Middle frontal gyrus (tissue), 1 donor: ENCODE results near the gene TMEM266.

Experiments used
- DNase-seq: peaks from one replicate; pipeline ENCODE4 v3.0.0-alpha.2; 2015; ENCODE audit warnings: low spot score; ENCODE audit errors: extremely low spot score

The TMEM266 gene

DNA sequence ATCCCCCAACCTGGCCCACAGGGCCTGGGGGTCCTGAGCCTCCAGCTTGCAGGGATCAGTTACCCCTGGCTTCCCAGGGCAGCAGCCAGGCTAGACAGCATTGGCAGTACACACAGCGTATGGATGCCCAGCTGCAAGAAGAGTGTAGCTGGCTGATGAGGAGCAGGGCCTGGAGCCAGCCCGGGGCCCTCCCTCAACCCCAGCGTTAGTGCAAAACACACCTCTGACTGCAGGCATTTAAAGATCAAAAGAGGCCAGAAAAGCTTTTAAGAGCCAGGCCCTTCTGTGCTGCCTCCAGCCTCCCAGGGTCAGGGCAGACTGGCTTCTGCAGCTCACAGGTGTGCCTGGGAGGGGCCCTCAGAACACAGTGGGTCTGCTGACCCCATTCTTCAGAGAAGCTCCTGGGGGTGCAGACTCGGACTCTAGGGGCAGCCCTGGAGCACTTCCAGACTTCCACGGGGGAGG, 140.9 kb downstream of the TMEM266 start:
- no peak for DNase-seq

DNA sequence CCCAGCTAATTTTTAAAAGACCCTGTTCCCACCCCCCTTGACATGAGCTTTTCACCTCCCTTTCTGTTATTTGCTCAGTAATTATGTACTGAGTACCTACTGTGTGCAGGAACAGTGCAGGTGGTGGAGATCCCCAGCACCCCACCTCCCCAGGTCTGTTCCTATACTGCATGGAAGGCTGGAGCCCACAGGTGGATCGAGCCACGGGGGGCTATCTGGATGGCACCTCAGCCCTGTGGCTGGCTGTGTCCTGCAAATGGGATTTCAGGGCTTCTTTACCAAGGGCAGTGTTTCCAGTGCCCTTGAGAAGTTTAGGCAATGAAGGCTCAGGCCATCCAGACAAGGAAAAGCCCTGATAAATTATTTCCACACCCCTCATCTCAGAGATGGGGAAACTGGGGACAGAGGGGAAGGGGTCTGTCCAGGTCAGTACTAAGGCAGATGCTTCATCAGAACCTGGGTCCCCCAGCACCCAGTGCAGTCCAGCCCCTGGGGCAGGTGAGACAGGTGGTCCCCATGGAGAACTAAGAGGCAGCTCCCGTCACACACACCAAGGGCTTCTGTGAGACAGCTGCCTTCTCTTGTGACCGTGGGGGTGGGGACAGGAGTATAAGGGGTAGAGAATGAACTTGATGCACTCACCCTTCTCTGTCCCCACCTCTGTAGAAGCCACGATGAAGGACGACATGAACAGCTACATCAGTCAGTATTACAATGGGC, 141.9 kb downstream of the TMEM266 start:
- DNase-seq, result no peak

DNA sequence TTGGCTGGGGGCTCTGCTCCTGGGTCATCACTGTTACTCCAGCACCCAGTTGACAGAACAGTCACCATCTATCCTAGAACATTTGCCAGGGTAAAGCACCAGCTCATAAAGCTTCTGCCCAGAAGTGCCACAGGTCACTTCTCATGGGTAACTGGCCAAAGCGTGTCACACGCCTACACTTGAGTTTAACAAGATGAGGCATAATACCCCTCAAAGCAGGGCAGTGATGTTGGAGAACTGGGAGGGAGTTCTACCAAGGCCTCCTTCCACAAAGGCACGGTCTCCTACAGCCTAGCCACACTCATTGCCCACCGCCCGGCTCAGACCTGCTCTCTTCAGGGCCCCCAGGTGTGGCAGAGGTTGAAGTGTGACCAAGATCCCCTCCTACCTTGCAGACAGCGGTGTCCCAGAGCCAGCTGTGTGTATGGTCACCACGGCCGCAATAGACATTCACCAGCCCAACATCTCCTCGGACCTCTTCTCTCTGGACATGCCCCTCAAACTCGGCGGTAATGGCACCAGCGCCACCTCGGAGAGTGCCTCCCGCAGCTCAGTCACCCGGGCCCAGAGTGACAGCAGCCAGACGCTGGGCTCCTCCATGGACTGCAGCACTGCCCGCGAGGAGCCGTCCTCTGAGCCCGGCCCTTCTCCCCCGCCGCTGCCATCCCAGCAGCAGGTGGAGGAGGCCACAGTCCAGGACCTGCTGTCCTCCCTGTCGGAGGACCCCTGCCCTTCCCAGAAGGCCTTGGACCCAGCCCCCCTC, 143.7 kb downstream of the TMEM266 start:
- DNase-seq, result no peak

DNA sequence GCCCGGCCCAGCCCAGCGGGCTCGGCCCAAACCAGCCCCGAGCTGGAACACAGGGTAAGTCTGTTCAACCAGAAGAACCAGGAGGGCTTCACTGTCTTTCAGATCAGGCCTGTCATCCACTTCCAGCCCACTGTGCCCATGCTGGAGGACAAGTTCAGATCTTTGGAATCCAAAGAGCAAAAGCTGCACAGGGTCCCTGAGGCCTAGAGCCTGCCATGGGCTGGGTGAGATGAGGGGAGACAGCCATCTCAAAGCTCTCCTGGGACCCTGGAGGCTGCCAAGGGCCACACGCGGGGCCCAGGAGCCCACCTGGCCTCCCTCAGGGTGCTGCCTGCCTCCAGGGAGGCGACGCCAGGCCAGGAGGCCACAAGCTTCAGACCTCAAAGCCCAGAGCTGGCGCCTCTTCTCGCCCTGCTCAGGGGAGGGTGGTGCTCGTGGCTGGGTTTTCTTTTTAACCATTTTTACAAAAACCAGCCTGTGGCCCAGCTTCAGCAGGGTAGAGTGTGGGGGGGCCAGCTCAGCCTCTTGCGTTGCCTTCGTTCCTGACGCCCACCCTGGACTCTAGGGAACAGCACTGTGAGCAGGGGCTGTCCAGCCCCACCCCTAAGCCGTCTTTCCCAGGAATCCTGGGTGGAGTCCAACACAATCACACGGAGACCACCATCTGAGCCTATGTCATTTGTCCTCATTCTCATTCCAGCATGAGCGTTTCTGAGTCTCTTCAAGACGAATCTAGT, 144.5 kb downstream of the TMEM266 start:
- no peak for DNase-seq

DNA sequence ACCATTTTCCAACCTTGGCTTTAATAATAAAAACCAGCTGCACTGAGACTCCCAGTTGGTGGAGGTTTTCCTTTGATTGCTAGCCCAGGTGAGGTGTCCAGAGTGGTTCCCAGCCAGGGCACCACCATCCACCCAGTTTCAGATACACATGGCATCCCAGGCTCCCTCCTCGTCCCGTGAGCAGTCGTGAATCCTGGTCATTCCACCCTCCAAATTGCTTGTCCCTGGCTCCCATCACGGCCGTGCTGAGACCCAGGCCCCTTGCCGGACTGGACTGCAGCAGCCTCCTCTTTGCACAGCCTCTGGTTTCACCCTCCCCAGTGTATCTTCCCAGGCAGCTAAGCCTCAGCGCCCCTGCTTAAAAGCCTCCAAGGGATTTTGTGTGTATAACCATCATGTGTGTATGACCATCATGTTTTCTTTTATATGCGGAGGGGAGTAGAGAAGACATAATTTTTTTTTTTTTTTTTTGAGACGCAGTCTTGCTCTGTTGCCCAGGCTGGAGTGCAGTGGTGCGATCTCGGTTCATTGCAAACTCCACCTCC, 145.2 kb downstream of the TMEM266 start:
- DNase-seq, result no peak

DNA sequence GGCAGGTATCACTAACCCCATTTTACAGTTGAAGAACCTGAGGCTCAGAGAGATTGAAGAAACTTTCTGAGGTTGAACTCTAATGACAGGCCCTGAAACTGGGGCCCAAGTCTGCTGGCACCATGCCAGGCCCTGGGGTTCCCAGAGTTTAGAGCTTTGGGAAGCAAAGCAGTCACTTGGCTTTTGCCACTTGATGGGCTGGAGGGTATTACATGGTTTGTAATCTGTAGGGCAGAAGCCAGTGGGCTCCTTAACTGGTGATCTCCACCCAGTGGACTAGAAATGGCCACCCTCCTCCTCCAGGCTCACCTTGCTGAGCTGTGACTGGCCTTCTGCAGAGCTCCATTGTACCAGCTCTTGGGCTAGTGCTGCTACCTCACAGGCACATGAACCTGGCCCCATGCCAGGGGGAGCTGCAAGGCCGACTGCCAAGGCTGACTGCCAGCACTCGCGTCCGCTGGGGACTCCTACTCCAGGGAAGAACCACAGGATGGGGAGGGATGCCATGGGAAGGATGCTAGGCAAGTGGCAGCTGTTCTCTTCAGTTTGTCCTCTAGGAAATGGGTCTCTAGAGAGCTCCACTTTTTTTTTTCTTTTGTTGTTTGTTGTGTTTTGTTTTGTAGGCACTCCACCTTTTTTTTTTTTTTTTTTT, 146.7 kb downstream of the TMEM266 start:
- peak; percentile 49 for DNase-seq

DNA sequence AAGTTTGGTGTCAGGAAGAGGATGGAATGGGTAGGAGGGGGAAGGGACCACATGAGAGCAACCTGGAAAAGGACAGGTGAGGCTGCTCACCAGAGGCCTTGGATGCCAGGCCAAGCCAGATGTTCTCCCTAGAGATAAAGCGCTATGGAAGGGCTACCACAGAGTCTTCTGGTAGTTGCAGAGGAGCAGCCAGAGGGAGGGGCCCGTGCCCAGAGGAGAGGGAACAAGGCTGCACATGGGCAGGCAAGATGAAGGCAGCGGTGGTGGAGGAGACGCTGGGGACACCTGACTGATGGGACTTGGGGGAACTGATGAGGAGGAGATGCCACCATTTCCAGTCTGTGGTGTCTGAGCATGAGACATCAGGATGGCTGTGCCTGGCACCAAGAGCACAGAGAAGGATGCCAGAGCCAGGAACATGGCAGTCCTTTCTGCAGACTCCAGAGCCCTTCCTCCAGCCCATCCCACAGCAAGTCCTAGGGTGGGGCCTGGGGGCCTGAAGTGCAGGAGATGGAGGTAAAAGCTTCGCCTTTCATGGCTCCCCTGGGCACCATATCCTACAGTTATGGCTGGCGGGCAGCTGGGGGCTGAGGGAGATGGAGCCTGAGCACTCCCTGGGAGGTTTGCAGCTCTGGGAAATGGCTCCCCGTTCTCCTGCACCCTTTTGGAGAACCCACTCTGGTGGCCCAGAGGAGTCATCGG, 148.4 kb downstream of the TMEM266 start:
- DNase-seq, result no peak

DNA sequence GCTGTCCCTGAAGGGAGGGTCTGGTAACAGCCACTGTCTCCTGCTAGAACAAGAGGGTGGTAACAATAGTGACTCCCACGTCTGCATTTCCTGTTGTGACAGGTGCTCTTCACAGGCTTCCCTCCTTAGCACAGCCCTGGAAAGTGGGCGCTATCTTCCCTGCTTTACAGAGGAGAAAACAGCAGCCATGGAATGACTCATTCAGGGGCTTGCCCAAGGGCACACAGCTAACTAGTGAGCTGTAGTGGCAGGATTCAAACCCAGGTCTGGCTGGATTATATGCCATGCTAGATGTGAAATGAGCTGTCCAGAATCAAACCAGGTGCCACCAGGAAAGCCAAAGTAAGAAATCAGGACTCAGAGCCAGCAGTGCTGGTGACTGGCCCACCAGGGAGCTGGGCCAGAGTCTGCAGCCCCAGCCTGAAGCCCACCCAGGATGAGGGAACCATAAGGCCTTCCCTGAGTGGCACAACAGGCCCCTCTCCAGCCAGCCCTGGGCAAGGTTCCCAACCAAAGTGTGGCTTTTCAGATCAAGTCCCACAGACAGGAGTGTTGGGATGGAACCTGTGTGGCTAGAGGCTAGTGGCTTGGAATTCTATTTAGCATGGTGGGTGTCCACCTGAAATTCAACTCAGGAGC, 149.1 kb downstream of the TMEM266 start:
- no peak for DNase-seq

DNA sequence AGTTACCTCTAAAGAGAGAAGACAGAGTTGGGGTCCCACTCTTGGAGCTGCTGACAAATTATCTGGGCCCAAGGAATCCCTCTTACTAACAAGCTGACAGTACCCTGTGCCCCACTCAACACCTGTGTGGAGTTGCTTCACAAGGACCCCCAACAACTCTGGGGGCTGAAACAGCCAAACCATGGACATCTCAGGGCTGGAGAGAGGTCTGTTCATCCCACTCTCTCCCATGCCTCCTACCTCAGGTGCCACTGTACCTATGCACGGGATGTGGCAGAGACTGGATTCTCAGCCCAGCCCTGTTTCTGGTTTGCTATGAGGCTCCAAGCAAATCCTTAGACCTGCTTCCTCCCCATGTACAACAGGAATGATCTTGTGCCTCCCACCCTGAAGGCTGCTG, 149.7 kb downstream of the TMEM266 start:
- no peak for DNase-seq

DNA sequence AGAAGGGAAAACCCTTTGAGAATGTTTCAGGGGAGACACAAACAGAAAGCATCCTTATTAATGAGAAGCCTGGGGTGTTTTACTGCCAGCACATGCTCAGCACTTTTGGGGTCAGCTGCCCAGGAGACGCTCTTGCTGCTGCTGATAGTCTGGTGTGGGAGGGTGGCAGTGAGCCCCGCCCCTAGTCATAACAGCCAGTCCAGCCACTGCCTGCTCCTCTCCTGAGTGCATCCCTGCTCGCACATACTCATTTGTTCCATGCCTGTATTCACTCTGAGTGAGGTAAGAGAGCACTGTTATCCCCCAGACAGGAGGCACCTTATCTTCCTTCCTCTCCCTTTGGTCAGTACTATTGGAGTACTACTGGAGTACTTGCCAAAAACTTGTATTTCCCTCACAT, 150.2 kb downstream of the TMEM266 start:
- no peak for DNase-seq

DNA sequence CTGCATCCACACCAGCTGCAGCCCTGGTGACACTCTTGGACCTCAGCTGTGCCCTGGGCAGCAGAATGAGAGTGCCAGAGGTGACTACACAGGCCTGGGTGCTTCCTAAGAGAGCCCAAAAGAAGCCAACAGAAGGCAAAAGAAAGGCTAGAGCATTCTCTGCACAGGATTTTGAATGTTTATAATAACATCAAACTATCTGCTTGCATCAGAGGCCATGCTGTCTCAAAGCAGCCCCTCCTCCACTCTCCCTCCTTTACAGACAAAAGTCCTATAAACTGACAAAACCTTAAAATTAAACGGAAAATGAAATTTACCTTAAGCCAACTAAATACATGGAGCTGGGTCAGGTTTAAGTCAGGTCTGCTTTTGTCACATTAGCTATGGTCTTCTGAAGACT, 155.8 kb downstream of the TMEM266 start:
- no peak for DNase-seq

DNA sequence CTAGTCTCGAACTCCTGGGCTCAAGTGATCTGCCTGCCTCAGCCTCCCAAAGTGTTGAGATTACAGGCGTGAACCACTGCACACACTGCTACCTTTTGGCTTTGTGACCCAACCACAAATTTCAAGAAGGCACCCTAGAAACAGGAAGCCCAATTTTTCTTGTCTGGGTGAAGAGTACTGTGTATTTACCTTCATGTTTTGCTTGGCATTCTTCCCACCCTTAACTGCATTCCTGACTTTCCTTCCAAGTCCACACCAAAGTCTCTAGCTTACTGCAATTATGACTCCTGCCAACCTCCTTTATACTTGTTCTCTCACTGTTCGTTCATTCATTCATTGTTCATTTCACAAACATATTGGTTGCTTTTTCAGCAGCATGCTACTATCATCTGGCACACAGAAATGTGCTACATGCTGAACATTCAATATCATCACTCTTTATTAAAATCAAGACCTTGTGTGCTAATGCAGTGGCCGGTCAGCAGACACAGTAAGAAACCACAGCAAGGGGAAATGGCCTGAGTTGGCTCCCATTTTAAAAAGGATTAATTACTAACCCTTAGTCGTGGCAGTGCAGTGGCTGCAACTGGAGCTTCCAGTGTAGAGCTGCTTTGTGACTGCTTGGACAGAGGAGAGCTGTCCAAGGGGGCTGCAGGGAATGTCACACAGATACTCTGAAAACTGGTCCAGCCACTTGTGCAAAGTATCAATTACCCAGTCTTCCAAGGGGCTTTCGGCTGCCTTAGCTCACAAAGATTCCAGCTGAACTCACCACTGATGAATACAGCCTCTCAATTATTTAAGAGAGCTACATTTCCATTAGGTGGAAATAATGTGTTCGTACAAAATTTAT, 157.5 kb downstream of the TMEM266 start:
- DNase-seq, result no peak

DNA sequence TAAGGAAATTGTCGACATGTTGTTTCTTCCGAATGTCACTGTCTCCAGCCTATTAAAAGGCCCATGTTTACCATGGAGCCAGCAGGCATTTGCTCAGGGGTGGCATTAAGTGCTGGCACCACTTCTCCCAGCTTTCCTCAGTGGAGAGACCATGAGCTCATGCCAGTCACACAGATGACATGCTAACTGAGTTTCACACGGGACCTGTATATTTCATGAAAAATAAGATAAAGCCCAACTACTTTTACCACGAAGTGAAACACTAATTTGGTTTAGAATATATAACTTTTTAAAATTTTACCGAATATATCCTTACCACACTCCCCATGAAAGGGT, 158.1 kb downstream of the TMEM266 start:
- DNase-seq, result no peak

DNA sequence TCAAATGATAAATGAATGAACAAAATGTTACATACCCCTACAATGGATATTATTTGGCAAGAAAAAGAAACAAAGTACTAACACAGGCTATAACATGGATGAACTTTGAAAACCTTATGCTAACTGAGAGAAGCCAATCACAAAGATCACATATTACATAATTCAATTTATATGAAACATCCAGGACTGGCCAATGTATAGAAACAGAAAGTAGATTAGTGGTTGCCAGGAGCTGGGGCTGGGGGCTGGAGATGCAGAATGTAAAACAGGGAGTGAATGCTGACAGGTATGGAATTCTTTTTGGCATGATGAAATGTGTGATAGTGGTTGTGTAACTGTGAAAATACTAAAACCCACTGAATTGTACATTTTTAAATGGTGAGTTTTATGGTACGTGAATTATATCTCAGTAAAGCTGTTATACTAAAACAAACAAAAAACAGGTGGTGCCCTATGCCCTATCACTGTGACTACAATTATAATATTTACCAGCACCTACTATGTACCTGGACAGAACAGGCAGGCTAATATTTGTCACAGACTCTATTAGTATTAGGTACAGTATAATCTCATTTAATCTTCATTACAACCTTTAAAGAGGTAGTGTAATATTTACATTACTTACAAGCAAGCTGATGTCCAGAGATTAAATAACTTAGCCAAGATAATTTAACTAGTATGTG, 161.4 kb downstream of the TMEM266 start:
- DNase-seq, result no peak

DNA sequence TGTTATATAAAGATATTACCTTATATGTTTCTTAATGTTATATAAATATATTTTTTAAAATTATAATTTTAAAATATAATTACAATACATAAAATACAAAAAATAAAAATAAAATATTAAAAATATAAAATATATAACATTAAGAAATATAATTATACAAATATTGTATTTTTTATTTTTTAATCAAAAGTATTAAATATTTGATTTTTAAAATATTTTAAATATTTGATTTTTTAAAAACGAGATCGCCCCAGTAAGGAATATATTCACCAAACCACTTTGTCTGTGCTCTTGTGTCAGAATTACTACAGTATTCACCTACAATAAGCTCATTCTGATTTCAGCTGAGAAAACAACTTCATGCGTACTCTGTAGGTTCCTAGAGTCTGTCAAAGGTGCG, 162.4 kb downstream of the TMEM266 start:
- DNase-seq, result no peak

DNA sequence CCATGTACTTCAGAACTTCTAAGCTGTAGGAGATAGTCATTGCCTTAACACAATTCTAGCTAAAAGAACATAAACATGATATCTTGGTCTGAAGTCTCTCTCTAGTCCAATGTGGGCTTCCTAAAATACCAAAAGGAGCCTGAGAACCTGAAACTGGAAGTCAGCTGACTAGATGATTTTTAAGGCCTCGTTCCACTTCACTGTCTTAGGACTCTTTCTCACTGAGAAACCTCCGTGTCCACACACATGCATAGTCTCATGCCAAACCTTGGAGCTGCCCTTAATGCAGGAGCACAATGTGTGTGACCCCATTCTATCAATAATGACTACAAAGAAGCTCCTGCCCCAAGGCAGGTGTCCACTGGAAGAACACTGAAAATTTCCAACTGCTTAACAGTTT, 163.7 kb downstream of the TMEM266 start:
- DNase-seq, result no peak

DNA sequence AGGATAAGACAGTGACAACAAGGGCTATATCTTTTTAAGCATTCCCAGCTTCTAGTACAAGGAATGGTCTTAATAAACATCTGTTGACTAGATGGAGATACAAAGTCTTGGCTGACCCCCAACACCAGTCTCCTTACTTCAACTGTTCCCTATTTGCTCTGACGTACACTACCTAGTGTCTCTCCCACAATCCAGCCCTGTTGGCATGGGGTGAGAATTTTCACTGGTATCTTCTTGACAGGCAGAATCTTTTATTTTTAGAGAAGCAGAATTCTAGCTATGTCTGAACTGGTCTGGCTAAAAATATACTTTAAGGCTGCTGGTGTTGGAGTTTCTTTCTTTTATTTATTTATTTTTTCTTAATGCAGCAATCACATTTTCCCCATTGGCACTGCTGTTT, 169.5 kb downstream of the TMEM266 start:
- DNase-seq, result no peak

DNA sequence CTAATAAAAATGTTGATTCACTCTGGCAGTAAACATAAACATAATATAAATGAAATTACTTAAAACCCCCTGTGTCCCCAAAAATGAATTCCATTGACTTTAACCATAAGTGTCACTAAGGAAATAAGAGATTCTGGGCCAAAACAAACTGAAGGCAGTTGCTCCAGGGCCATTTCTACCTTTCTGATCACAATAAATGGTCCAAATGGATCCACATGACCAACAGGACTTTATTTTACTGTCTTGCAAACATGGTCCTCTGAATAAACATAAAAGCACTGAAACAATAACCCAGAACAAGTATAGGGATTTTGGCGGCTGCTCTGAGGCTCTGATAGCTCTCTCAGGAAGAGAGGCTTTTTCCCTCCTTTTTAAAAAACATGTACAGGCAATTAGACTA, 174.1 kb downstream of the TMEM266 start:
- DNase-seq, result no peak

DNA sequence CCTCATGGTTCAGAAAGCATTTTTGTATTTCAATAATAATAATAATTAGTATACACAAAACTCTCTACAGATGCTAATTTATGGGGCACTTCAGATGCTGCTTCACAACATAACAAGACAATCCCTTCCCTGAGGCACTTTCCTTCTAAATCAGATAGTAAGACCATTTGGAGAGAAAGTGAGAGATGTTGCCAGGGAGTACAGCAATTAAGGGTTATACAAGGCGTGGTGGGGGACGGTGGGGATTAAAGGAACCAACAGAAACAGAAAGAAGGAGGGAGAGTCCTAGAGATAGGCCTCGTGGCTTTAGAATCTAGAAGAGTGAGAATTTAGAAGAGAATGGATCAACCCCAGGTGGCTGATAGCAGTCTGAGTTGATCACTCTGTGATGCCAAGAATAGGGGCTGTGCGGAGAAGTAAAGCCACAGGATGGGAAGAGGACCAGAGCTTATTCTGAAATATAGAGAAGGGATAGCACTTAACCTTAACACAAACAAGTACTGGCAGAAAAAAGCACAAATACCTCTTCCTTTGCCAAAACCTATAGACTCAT, 174.6 kb downstream of the TMEM266 start:
- DNase-seq, result no peak
